Cardiac muscle cell (in vitro differentiated cells and primary cell): ENCODE results near the gene ASCC1. TPM values are rescaled to one million over a fixed set of nuclear protein-coding genes. Genes with fewer than 3 reads are reported as not detected.
A peak's percentile ranks its signal among the peaks of the same experiment; 100 is the strongest.

Experiments
- DNase-seq, 2 donors: peaks; one replicate each; pipeline versions ENCODE4 v3.0.0 to v3.0.0-alpha.2; 2010 to 2017; ENCODE audit warnings: low read depth in 1 of 2, low spot score in 1 of 2
- H3K27ac ChIP-seq: fragments of 200-600 bp; sonication (generic); 2 replicates; pipeline ENCODE4 v1.5.1; 2016
- H3K27me3 ChIP-seq: fragments of 200-600 bp; sonication (generic); 2 replicates; pipeline ENCODE4 v1.6.0; 2016; ENCODE audit warnings: control low read depth
- H3K36me3 ChIP-seq: fragments of 200-600 bp; sonication (generic); 2 replicates; pipeline ENCODE4 v1.5.1; 2016; ENCODE audit warnings: control low read depth
- H3K4me1 ChIP-seq: fragments of 200-600 bp; sonication (generic); 2 replicates; pipeline ENCODE4 v1.8.1; 2017; ENCODE audit warnings: low read depth, mild to moderate bottlenecking, mixed run types
- H3K4me3 ChIP-seq: fragments of 200-600 bp; sonication (generic); 2 replicates; pipeline ENCODE4 v1.5.1; 2016; ENCODE audit warnings: mild to moderate bottlenecking
- H3K9me3 ChIP-seq: fragments of 200-600 bp; sonication (generic); 2 replicates; pipeline ENCODE4 v1.5.1; 2017; ENCODE audit warnings: low read depth, mild to moderate bottlenecking, control low read depth
- polyA plus RNA-seq: library from polyadenylated mRNA; unstranded; fragments of >200 nt; fragmentation: Nextera tagmentation; extraction: Ambion mirVana; gene quantifications from 2 replicates; pipeline ENCODE4 v1.2.1, GENCODE V29; 2016
- total RNA-seq: library from RNA; depleted of rRNA; stranded (reverse); fragments of >200 nt; gene quantifications from 2 replicates; pipeline ENCODE4 v1.2.3, GENCODE V29; 2016
- TF ChIP-seq, protein P1 (sequence below): IDR thresholded peaks from 2 replicates; pipeline ENCODE4 v1.5.1; 2012; ENCODE audit warnings: low read depth, mild to moderate bottlenecking, low read length

ASCC1 gene, protein sequence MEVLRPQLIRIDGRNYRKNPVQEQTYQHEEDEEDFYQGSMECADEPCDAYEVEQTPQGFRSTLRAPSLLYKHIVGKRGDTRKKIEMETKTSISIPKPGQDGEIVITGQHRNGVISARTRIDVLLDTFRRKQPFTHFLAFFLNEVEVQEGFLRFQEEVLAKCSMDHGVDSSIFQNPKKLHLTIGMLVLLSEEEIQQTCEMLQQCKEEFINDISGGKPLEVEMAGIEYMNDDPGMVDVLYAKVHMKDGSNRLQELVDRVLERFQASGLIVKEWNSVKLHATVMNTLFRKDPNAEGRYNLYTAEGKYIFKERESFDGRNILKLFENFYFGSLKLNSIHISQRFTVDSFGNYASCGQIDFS
- total RNA-seq (41.3 and 47.9 TPM in 2 replicates), polyA plus RNA-seq (58.4 and 61.0 TPM in 2 replicates)

DNA sequence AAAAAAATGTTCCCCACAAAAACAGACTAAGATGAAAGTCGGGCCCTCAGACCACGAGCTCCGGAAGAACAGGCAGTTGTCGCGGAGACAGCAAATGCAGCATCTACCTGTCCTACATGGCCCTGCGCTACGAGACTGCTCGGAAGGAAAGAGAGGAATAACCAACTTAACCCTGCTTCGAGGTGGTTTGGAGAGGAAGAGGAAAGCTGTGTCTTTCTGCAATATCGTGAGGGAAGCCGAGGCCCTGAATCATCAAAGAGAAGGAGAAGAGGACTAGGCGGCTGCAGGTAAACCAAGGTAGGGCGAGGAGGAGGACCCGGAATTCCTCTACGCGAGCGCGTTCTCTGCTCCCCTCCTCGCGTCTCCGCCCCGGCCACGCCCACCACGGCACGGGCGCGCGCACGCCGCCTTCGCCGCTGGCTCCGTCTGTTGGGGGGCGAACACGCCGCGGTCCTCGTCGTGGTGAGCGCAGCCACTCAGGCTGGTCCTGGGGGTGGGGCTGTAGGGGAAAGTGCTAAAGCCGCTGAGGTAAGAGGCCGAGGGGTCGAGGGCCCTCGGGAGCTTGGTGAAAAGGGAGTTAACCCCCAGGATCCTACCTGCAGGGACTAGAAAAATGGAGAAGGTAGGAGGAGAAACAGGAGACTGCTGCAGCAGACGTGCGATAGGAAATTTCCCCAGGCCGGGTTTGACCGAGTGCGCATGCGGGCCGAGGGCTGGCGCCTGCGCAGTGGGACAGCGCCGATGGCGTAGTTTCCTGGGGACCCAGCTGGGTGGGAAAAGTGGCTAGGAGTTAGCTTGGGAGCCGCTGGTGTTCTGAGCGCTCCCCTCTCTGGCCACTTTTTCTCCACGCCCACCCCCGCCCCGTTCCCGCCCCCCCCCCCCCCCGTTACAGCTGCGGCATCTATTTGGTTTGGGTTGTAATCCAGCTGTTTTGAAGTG lies at the start of gene ASCC1, which contains the start of gene ANAPC16:
ASCC1 (minus strand) TSS at position 666 of the 939 bp plus-strand sequence. CDS start 2,978 bp downstream, outside the sequence.
ANAPC16 (plus strand) TSS at position 402 of the 939 bp plus-strand sequence. CDS start 7,903 bp downstream, outside the sequence.
- peaks cover 4% of the 10 kb centered on the region for H3K36me3 ChIP-seq
- H3K27me3 ChIP-seq = no peaks in the 10 kb centered on the region
- peak within 1 kb of the TSS; percentile 97 for H3K27ac ChIP-seq
- TF ChIP-seq, protein P1, sequence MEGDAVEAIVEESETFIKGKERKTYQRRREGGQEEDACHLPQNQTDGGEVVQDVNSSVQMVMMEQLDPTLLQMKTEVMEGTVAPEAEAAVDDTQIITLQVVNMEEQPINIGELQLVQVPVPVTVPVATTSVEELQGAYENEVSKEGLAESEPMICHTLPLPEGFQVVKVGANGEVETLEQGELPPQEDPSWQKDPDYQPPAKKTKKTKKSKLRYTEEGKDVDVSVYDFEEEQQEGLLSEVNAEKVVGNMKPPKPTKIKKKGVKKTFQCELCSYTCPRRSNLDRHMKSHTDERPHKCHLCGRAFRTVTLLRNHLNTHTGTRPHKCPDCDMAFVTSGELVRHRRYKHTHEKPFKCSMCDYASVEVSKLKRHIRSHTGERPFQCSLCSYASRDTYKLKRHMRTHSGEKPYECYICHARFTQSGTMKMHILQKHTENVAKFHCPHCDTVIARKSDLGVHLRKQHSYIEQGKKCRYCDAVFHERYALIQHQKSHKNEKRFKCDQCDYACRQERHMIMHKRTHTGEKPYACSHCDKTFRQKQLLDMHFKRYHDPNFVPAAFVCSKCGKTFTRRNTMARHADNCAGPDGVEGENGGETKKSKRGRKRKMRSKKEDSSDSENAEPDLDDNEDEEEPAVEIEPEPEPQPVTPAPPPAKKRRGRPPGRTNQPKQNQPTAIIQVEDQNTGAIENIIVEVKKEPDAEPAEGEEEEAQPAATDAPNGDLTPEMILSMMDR = no peak
- H3K4me3 ChIP-seq = peak within 1 kb of the TSS; percentile 72
- peak; percentile 90 to 95 for DNase-seq
- H3K4me1 ChIP-seq = peaks cover 18% of the 10 kb centered on the region
- H3K9me3 ChIP-seq = no peaks in the 10 kb centered on the region

DNA sequence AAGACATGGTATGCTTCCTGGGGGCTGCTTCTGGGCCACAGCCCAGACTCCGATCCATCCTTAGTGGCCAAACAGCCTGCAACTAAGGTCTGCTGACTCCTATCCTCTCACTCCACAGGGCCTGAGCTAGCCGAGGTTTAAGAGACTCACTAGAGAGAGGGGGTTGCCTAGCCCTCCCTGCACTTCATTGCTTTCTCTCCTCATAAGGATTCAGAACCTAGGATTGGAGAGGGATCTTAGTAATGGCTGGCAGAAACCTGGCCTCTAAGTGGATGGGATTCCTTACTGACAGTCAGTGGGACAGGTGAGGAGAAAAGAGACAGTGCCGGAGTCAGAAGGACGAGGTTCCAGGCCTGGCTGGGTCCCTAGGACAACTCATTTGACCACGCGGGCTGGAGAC lies 49.4 kb upstream of the ASCC1 start:
- H3K9me3 ChIP-seq = no peaks in the 10 kb centered on the region
- H3K27ac ChIP-seq = peak overlapping the region; percentile 87
- H3K36me3 ChIP-seq = no peaks in the 10 kb centered on the region
- no peak overlapping the region for H3K4me3 ChIP-seq
- no peaks in the 10 kb centered on the region for H3K27me3 ChIP-seq
- peaks cover 43% of the 10 kb centered on the region for H3K4me1 ChIP-seq
- peak in 1 of 2 donors; percentile 60 for DNase-seq
- TF ChIP-seq, protein P1 = no peak

DNA sequence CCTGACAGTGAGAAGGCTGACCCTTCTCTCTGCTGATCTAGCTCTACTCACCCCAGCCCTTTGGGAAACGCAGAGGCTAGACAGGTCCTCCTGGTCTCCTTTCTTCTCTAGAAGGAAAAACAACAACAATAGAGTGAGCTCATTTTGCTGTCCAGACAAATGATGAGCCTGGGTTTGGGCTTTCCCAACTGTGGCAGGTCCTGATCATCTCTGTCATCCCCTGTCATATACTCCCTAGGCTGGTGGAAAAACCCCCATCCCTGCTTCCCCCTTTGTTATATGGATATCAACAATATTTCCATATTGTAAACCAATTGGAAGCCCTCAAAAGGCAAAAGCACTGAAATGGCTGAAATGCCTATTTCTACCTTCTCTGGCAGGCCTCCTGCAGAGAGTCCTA lies 48.5 kb upstream of the ASCC1 start:
- TF ChIP-seq, protein P1 = no peak
- Histone ChIP-seq H3K36me3 (no peaks in the 10 kb centered on the region), H3K9me3 (no peaks in the 10 kb centered on the region), H3K4me3 (no peak overlapping the region), H3K27me3 (no peaks in the 10 kb centered on the region), H3K27ac (peak overlapping the region; percentile 87), H3K4me1 (peaks cover 52% of the 10 kb centered on the region)
- no peak for DNase-seq

DNA sequence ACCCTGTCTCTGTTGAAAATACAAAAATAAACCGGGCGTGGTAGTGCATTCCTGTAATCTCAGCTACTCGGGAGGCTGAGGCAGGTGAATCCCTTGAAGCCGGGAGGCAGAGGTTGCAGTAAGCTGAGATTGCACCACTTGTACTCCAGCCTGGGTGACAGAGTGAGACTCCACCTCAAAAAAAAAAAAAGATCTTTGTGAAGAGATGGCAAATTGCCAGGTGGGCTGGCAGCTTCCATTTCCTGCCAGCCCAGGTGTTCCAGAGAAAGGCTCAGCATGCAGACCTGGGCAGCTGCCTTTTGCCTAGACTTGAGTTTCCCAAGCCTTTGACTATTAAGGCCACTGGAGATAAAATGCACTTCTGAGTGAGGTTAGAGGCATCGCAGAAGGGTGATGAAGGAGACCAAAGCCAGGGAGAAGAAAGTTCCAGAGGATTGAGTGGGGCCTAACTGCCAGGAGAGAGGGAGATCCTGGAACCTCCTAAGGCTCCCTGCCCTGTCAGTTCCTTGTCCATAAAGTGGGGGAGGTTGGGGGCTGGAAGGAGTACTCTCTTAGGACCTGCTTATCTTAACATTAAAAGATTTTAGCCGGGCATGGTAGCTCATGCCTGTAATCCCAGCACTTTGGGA lies 47.7 kb upstream of the ASCC1 start:
- TF ChIP-seq, protein P1 = no peak
- H3K4me1 ChIP-seq = peaks cover 60% of the 10 kb centered on the region
- H3K9me3 ChIP-seq = no peaks in the 10 kb centered on the region
- H3K36me3 ChIP-seq = no peaks in the 10 kb centered on the region
- H3K27me3 ChIP-seq = no peaks in the 10 kb centered on the region
- H3K4me3 ChIP-seq = no peak overlapping the region
- H3K27ac ChIP-seq = peak overlapping the region; percentile 65
- DNase-seq = peak in 1 of 2 donors; percentile 35

DNA sequence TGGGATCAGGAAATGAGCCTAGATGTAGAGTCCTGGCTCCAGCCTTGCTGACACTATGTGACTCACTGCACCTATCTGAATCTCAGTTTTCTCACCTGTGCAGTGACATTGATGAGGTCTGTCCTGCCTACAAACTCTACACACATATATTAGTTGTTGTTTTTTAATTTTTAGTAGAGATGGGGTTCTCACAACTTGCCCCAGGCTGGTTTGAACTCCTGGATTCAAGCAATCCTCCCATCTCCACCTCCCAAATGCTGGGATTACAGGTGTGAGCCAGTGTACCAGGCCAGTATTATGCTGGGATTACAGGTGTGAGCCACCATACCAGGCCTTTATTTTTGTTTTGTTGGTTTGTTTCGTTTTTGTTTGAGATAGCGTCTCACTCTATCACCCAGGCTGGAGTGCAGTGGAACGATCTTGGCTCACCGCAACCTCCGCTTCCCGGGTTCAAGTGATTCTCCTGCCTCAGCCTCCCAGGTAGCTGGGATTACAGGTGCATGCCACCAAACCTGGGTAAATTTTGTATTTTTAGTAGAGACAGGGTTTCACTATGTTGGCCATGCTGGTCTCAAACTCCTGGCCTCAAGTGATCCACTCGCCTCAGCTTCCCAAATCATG lies 45.8 kb upstream of the ASCC1 start:
- no peaks in the 10 kb centered on the region for H3K36me3 ChIP-seq
- peak overlapping the region; percentile 21 for H3K4me3 ChIP-seq
- H3K27ac ChIP-seq = peak overlapping the region; percentile 96
- TF ChIP-seq, protein P1 = no peak
- no peaks in the 10 kb centered on the region for H3K27me3 ChIP-seq
- peaks cover 68% of the 10 kb centered on the region for H3K4me1 ChIP-seq
- no peak for DNase-seq
- no peaks in the 10 kb centered on the region for H3K9me3 ChIP-seq
